ENCODE measurements around the gene BCS1L.

The BCS1L gene

GRCh38 chr2:218662377-218662776, 2.9 kb downstream of the BCS1L start:
- no peak for DNase-seq

- no peak for DNase-seq
Measured at GRCh38 chr2:218662827-218663226, 3.3 kb downstream of the BCS1L start.

DNA sequence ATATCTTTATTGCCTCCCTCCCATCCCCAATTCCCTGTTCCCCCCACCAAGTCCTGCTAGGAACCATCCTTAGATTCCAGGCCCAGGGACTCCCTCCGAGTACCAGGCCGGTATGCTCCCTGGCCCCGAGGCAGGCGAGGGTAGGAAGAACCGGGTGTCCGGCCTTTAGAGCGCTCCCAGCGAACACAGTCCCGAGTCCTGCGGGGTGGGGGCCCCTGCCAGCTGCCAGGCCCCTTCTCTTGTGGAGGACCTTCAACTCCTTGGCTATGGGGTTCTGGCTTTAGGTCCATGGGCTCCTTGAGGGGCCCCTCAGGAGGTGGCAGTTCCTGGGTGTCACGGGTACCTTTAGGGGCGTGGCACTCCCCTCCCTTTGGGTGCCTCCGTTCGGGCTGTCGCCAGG, 4.4 kb downstream of the BCS1L start:
- no peak for DNase-seq

DNA sequence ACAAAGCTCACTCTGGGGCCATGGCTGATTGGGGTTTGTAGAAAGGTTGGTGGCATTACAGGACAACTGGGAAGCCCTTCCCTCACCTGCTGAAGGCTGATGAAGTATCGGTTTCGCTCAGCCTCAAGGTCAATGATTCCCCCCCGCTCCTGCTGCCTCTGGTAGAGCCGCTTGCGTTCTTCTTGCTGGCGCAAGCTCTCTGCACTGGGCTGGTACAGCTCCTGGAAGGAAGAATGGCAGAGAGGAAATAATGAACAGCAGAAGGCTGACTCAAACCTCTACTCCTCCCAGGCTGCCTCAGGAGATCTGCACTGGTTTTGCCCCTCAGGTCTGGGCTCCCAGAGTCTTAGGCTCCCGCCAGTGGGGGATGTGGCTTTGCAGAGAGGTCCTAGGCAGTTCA, 5.2 kb downstream of the BCS1L start:
- no peak for DNase-seq

DNA sequence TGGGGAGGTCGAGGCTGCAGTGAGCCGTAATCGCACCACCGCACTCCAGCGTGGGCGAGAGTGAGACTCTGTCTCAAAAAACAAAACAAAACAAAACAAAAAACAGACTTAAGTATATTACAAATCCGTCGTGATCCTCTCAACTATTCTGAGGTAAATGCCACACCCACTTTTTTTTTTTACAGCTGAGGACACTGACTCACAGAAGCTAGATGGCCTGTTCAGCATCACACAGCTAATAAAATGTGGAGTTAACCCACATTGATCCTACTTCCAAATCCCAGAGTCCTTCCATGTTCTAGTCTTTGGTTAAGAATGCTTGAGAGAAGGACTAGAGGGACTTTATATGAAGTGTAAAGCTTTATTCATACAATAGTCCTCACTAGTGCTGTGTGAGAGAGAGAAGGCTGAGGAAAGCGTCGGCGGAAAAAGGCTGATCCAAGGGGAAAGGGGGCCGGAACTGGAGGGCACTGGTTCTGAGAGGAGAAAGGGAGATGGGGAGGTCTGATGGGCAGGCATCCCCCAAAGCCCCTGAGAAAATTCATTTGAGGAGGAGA, 11.7 kb downstream of the BCS1L start:
- DNase-seq: no peak

DNA sequence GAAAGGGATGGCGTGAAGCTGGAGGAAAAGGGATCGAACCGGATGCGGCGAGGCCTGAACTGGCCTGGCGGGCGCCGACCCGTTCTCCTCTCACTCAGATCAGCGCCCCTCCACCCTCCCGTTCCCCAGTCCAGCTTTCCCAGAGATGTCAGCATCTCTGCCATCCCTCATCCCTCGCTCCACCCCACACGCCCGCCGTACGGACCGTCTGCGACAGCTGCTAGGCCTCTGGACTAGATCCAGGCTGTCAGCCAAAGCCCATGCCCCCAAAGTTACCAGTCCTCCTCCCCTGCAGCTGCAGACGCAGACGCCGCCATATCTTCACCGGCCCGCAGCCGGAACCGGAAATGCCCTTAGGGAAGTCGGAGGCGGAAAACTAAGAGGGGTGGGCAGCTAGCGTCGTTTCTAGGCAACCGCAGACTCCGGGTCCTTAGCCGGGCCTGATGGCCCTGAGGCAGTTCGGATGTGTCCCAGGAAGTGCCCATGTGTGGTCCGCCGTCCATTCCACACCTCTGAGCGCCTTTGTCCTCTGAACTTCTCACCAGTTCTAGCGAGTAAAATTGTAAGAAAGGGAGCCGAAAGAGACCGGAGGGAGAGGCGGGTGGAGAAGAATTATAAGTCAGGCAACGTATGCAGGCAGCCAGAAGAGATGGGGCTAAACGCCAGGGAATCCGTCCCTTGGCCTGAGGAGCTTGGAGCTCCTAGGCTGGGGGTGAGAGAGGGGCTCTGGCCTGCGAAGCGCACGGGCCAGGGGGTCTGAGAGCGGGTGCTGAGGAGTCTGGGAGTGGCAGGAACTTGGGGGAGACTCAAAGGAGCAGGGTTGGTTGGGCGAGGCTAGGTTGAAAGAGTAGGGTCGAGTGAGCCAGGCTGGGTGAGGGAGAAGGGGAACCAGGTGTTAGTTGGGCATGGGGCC, 12.4 kb downstream of the BCS1L start, which contains the start of the genes RNF25 and STK36:
Gene RNF25 (minus strand): TSS at position 349 of the 913 bp plus-strand sequence. CDS start 32 bp downstream, at position 317.
Gene STK36 (plus strand): TSS at position 433 of the 913 bp plus-strand sequence. CDS start 744 bp downstream, outside the sequence.
- DNase-seq: peak; percentile 87

DNA sequence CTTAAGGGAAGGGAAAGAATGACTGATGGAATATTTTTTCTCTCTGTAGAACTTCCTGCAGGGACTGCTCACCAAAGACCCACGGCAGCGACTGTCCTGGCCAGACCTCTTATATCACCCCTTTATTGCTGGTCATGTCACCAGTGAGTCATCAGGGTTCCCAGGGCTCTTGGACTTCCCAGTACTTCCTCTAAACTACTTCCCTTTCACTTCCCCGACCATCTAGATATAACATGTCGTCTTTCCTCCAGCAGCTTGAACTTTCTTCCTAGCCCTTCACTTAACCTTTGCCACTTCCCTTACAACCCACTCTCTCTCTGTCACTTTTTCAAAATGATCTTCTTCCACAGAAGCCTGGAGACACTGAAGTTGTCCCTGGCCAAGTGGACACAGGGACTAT, 19.6 kb downstream of the BCS1L start:
- DNase-seq: no peak

DNA sequence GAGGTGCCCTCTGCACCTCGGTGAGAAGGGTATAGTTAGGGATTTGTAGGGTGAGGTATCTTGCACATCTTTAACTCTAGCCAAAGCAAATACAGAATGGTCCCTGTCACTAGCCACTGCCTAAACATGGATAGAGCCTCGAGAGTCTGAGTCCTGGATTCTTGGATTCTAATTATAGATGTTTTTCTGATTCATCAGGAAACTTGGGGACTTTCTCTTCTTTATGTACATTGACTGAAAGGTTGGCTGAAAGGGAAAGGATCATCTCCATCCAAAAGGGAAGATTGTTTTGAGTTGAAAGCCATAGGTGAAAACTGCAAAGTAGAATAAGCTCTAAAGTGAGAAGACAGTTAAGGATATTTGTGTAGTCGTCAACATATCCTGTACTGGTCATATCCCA, 20.6 kb downstream of the BCS1L start:
- DNase-seq: no peak

DNA sequence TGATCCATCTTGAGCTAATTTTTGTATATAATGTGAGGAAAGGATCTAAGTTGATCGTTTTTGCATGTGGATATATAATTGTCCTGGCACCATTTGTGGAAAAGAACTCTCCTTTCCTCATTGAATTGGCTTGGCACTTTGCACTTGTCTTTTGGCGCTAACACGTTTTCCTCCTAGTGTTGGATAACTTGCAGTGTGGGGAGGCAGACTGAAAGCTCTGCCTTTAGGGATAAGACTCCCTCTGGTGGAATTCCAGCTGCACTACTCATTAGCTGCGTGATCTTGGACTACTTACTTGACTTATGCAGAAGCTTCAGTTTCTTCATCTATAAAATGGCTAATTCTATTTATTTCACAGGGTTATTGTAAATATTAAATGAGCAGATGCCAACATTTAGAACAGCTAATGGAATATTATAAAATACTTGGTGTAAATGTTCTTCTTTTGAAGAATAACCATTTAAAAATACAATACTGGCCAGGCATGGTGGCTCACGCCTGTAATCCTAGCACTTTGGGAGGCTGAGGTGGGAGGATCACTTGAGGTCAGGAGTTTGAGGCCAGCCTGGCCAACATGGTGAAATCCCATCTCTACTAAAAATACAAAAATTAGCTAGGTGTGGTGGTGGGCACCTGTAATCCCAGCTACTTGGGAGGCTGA, 28.0 kb downstream of the BCS1L start:
- DNase-seq: peak; percentile 9

- no peak for DNase-seq
Measured at GRCh38 chr2:218691234-218691633, 31.8 kb downstream of the BCS1L start.

DNA sequence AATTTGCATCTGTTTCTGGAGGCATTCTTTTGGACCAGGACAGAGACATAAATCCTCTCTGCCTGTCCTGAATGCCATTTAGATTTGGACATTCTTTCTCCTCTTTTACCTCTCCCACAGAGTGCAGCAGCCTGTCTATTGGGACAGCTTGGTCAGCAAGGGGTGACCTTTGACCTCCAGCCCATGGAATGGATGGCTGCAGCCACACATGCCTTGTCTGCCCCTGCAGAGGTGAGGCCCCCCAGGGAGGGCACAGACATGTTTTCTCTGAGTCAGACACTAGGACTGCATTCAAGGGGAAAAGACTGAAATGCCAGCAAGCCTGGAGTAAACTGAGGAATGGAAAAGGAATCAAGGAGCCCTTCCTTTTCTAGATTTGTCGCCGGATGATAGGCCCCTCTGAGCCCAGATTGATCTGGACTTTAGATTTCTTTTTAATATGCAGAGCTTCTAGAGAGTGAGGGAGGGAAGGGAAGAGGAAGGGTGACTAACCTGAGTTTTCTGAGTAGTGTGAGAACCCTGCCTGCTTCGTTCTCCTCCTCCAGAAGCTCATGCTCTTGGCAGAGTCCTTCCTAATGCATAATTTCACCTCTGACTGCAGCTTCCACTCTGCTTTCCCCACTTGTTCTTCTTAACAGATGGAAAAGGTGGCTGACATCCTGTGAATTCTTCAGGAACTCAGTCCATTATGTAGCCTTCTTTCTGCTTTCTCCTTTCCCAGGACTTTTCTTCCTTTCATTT, 35.1 kb downstream of the BCS1L start:
- DNase-seq: no peak

DNA sequence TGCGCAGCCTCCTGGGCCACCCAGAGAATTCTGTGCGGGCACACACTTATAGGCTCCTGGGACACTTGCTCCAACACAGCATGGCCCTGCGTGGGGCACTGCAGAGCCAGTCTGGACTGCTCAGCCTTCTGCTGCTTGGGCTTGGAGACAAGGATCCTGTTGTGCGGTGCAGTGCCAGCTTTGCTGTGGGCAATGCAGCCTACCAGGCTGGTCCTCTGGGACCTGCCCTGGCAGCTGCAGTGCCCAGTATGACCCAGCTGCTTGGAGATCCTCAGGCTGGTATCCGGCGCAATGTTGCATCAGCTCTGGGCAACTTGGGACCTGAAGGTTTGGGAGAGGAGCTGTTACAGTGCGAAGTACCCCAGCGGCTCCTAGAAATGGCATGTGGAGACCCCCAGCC, 39.4 kb downstream of the BCS1L start:
- no peak for DNase-seq

GRCh38 chr2:218701806-218702205, 42.3 kb downstream of the BCS1L start:
- no peak for DNase-seq

DNA sequence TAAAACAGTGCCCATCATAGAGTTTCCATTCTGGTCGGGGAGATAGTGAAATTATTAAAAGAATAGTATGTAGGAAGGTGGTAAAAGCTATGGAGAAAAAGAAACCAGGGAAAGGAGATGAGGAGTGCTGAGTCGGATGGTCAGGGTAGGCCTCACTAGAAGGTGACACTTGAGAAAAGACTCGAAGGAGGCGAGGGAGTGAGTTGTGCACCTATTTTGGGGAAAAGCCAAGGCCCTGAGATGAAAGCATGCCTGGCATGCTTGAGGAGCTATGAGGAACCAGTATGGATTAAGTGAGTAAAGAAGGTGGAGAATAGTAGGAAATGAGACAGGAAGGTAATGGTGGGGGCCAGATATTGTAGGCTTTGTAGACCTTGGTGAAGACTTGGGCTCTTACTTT, 43.9 kb downstream of the BCS1L start:
- no peak for DNase-seq

- no peak for DNase-seq
Measured at GRCh38 chr2:218708086-218708485, 48.6 kb downstream of the BCS1L start.

DNA sequence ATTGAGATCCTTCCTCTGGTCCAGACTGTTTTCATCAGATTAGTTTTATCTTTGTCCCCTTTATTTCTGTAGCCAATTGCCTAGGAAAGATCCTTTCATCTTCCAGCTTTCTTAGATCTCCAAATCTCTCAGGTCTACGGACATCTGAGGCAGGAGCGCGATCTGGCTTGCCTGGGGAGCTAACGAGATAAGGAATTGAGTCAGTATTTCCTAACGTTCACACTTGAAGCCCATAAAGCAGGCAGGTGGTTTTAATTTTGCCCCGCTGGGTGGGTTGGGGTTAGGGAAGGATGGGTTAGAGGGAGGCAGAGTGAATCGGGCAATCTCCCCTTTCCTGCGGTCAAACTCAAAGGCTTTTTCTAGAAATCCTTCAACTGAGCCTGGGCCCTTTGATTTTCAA, 50.4 kb downstream of the BCS1L start:
- no peak for DNase-seq

DNA sequence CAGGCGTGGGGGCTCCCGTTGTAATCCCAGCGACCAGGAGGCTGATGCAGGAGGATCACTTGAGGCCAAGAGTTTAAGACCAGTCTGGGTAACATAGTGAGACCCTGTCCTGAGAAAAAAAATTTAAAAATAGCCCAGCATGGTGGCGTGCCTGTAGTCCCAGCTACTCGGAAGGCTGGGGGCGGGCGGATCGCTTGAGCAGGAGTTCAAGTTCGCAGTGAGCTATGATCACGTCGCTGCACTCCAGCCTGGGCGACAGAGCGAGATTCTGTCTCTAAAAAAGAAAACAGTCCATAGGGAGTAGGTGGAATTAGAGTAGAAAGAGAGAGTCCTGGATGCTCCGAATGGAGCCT, 50.8 kb downstream of the BCS1L start:
- no peak for DNase-seq

GRCh38 chr2:218710687-218711549, 51.4 kb downstream of the BCS1L start, which contains the start of gene TTLL4:
Gene TTLL4, plus strand, starts transcription at chr2:218710835. Its CDS starts 26,842 bp downstream, at chr2:218737677.
- DNase-seq: peak; percentile 98

DNA sequence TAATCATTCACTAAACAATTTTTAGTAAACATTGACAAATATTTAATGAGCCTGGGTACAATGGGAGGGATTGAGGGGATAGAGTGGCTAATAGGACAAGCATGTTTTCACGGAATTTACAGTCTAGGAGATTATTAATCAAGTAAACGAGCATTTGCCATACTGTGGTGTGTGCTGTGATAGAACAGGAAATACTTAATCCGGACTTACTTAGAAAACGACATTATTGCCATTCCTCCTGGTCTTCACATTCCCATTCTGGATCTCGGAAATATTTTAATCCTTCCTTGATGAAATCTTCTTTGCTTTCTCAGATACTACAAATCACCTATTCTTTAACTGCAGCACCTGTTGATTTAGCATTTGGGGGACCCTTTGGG, 52.1 kb downstream of the BCS1L start:
- DNase-seq: no peak
